Thyroid gland (tissue), 4 donors: Measurements from ENCODE around the gene KRT8.

Experiments used
- POLR2A ChIP-seq, 2 donors: fragments of 450-650 bp; IDR thresholded peaks; one replicate each; pipeline ENCODE4 v1.6.1; 2017; ENCODE audit warnings: antibody characterized with exemption in 2 of 2, mild to moderate bottlenecking in 2 of 2, moderate library complexity in 1 of 2
- TF ChIP-seq, protein P1 (sequence below), 6 experiments: fragments of 200-600 bp in 3 of 6; fragments of 450-650 bp in 3 of 6; sonication (generic) in 3 of 6; IDR thresholded peaks; one replicate each; pipeline ENCODE4 v1.5.1; 2016 to 2019; ENCODE audit warnings: antibody characterized with exemption in 6 of 6, mild to moderate bottlenecking in 2 of 6, inconsistent platforms in 1 of 6, moderate library complexity in 1 of 6

DNA sequence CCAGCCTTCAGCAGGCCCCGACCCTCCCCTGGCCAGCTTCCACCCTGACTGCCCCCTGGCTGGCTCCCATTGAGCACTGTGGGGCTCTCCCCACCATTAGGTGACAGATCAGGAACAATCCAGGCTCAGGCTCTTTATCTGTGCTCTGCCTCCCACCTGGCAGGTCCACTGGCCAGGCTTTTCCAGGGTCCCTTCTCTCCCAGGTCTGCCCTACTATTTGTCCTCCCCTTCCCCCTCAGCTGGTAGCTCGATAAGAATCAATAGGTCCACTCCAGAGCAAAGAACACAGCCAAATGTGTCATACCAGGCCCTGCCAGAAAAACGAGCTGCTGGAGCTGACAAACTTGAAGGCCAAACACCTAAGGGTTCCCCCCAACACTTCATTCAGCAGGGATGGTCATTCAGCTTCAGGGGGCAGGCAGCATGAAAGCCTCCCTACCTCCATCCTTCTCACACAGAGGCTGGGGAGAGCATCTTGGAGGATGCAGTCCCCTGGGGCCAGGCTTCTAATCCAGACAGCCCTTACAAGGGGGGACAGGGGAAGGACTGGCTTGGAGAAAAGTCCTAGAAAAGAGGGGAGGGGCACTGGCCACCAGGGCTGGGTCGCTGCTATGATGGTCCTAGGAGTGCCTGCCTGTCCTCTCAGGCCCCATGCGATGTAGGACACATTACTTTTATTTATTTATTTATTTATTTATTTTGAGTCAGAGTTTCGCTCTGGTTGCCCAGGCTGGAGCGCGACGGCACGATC lies 42.1 kb upstream of the KRT8 start:
- TF ChIP-seq, protein P1, sequence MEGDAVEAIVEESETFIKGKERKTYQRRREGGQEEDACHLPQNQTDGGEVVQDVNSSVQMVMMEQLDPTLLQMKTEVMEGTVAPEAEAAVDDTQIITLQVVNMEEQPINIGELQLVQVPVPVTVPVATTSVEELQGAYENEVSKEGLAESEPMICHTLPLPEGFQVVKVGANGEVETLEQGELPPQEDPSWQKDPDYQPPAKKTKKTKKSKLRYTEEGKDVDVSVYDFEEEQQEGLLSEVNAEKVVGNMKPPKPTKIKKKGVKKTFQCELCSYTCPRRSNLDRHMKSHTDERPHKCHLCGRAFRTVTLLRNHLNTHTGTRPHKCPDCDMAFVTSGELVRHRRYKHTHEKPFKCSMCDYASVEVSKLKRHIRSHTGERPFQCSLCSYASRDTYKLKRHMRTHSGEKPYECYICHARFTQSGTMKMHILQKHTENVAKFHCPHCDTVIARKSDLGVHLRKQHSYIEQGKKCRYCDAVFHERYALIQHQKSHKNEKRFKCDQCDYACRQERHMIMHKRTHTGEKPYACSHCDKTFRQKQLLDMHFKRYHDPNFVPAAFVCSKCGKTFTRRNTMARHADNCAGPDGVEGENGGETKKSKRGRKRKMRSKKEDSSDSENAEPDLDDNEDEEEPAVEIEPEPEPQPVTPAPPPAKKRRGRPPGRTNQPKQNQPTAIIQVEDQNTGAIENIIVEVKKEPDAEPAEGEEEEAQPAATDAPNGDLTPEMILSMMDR (IDR thresholded peaks at IDR 0.05), result no peak
- no peak for TF ChIP-seq POLR2A (IDR thresholded peaks at IDR 0.05)
